ENCODE data around the gene CHSY3. TPM values are rescaled to one million over a fixed set of nuclear protein-coding genes. Genes with fewer than 3 reads are reported as not detected.

The CHSY3 gene
- total RNA-seq, 5 donors from 2014 or later (not counting 1 experiment from before 2014, with no cell fraction given): not detected

DNA sequence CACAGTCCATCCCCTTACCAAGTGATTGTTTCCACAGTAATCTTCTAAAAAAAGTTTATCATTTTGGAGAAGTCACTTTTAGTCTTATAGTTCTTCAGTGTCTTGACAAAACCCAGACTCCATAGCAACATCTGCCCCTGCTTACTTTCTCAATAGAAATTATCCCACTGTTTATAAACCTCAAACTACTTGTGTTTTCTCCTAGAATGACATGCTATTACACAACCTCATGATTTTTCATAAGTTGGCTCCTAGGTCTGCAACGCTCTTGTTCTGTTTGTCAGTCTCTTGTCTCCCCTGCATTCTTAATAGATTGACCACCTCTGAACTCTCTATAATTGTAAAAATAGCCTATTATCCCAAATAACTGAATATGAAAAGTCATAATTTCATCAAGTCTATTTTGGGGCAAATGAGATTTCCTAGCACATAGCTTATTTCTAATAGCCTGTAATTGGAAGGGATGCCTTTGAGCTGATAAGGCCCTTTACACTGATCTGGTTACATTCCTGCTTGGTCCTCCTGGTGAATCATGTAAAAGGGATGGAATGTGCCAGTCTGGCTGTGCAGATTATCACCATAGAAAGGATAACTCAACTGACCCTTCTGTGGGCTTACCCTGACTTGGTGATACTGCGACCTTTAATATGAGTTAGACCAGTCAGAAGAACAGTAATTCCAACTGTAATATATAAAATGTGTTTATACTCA is 69.6 kb downstream of the CHSY3 start:
- WGBS (ENCODE audit: insufficient coverage): no CpG with 5 or more reads among the region's 2 CpGs
- CTCF ChIA-PET: no interaction called here
- Histone ChIP-seq H3K36me3 (ENCODE audit: control insufficient read depth in 2 of 2, extremely low read depth in 1 of 2, insufficient read depth in 1 of 2, low read length in 1 of 2) (no peaks in the 10 kb centered on the region), H3K27ac (ENCODE audit: low read length) (no peak overlapping the region), H3K4me1 (ENCODE audit: control insufficient read depth in 1 of 2, extremely low read depth in 1 of 2, insufficient read depth in 2 of 2, low read length in 2 of 2) (no peaks in the 10 kb centered on the region), H3K4me3 (ENCODE audit: control insufficient read depth in 1 of 2, extremely low read depth in 1 of 2, low read length in 1 of 2) (no peak overlapping the region), H3K27me3 (replicated peaks in 1 of 2; ENCODE audit: control insufficient read depth in 2 of 2, extremely low read depth in 1 of 2, insufficient read depth in 2 of 2, low read length in 1 of 2) (no peaks in the 10 kb centered on the region), H3K9me3 (no peaks in the 10 kb centered on the region)
- Mint-ChIP-seq H3K9me3 (no peaks in the 10 kb centered on the region), H3K4me3 (no peak overlapping the region), H3K4me1 (no peaks in the 10 kb centered on the region), H3K27me3 (no peaks in the 10 kb centered on the region), H3K27ac (no peak overlapping the region), H3K36me3 (no peaks in the 10 kb centered on the region)
- DNase-seq: no peak
- POLR2A ChIA-PET: no interaction called here
- no peak for ATAC-seq (replicated peaks in 1 of 4)

DNA sequence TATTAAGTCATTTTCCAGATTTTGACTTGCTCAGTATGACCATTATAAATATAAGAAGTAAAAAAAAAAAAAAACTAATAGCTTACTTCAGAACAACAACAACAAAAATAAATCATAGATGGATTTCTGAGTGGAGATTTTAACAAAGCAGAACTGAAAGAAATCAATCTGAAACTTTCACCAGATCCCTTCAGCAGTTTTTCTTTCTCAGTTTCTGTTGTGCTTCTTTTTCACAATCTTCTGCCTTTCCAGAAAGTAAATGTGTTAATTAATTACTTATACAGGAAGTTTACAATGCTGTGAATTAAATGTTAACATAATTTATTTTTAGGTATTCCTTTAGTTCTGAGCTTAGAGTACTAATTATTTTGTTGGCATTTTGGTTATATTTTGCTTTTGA is 73.5 kb downstream of the CHSY3 start:
- ChIA-PET CTCF (no interaction called here), POLR2A (interaction anchor here in 1 of 2 donors (0.6 to 0.7 kb wide), 2 partner anchors 51 to 258 kb away, joined by 3 read pairs; no protein-coding TSS in a partner anchor)
- Histone ChIP-seq H3K27me3 (replicated peaks in 1 of 2; ENCODE audit: control insufficient read depth in 2 of 2, extremely low read depth in 1 of 2, insufficient read depth in 2 of 2, low read length in 1 of 2) (no peaks in the 10 kb centered on the region), H3K36me3 (ENCODE audit: control insufficient read depth in 2 of 2, extremely low read depth in 1 of 2, insufficient read depth in 1 of 2, low read length in 1 of 2) (no peaks in the 10 kb centered on the region), H3K9me3 (no peaks in the 10 kb centered on the region), H3K4me3 (ENCODE audit: control insufficient read depth in 1 of 2, extremely low read depth in 1 of 2, low read length in 1 of 2) (no peak overlapping the region), H3K4me1 (ENCODE audit: control insufficient read depth in 1 of 2, extremely low read depth in 1 of 2, insufficient read depth in 2 of 2, low read length in 2 of 2) (no peaks in the 10 kb centered on the region), H3K27ac (ENCODE audit: low read length) (no peak overlapping the region)
- no peak for ATAC-seq (replicated peaks in 1 of 4)
- H3K4me3 Mint-ChIP-seq: no peak overlapping the region
- no peaks in the 10 kb centered on the region for H3K36me3 Mint-ChIP-seq
- no peaks in the 10 kb centered on the region for H3K27me3 Mint-ChIP-seq
- H3K4me1 Mint-ChIP-seq: no peaks in the 10 kb centered on the region
- peaks cover 0 to 3% (median 0%) of the 10 kb centered on the region in 3 donors for H3K9me3 Mint-ChIP-seq
- DNase-seq: no peak
- no peak overlapping the region for H3K27ac Mint-ChIP-seq

DNA sequence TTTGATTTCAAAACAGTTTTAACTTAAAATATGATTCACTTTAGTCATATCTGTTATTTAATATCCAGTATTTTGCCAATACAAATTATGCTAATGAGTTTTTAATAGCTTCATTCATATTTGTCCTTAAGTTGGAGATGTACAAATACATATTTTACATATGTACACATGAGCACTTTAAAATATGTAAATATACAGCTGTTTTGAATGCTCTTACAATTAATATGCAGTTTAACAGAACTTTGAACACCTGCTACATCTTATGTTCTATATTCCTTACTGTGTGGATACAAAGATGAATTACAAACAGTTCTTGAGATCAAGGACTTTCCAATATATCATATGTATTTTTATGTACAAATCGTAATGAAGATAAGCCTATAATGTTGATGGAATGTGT is 74.0 kb downstream of the CHSY3 start:
- Histone ChIP-seq H3K27ac (ENCODE audit: low read length) (no peak overlapping the region), H3K27me3 (replicated peaks in 1 of 2; ENCODE audit: control insufficient read depth in 2 of 2, extremely low read depth in 1 of 2, insufficient read depth in 2 of 2, low read length in 1 of 2) (no peaks in the 10 kb centered on the region), H3K36me3 (ENCODE audit: control insufficient read depth in 2 of 2, extremely low read depth in 1 of 2, insufficient read depth in 1 of 2, low read length in 1 of 2) (no peaks in the 10 kb centered on the region), H3K4me1 (ENCODE audit: control insufficient read depth in 1 of 2, extremely low read depth in 1 of 2, insufficient read depth in 2 of 2, low read length in 2 of 2) (no peaks in the 10 kb centered on the region), H3K4me3 (ENCODE audit: control insufficient read depth in 1 of 2, extremely low read depth in 1 of 2, low read length in 1 of 2) (no peak overlapping the region), H3K9me3 (no peaks in the 10 kb centered on the region)
- Mint-ChIP-seq H3K36me3 (no peaks in the 10 kb centered on the region), H3K27ac (no peak overlapping the region), H3K27me3 (no peaks in the 10 kb centered on the region), H3K4me1 (no peaks in the 10 kb centered on the region), H3K9me3 (peaks cover 0 to 3% (median 0%) of the 10 kb centered on the region in 3 donors), H3K4me3 (no peak overlapping the region)
- POLR2A ChIA-PET: interaction anchor here in 1 of 2 donors (0.5 to 0.7 kb wide), 3 partner anchors 51 to 764 kb away, joined by 3 to 5 read pairs (median 3); no protein-coding TSS in a partner anchor
- ATAC-seq (replicated peaks in 1 of 4) (no peak), DNase-seq (no peak)
- WGBS (ENCODE audit: insufficient coverage): no CpG with 5 or more reads among the region's 1 CpG
- CTCF ChIA-PET: no interaction called here

DNA sequence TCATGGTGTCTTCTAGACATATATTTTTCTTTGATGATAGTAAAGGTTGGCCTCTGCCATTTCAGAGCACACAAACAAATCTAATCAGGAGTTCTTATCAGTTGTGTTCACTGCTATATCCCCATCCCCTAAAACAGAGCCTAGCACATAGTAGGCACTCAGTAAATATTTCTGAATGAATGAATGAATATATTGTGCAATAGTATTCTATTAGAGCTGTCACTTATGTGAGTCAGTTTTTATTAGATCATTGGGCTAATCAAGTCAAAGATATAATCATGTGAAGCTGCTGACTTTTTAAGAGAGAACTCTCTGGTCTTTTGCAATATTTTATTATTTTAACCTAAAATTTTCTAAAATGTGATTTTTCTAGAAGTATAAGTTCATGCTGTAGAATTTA is 84.2 kb downstream of the CHSY3 start:
- ATAC-seq (replicated peaks in 1 of 4) (no peak), DNase-seq (no peak)
- POLR2A ChIA-PET: no interaction called here
- Histone ChIP-seq H3K36me3 (ENCODE audit: control insufficient read depth in 2 of 2, extremely low read depth in 1 of 2, insufficient read depth in 1 of 2, low read length in 1 of 2) (no peaks in the 10 kb centered on the region), H3K9me3 (peaks cover 3% of the 10 kb centered on the region), H3K27me3 (replicated peaks in 1 of 2; ENCODE audit: control insufficient read depth in 2 of 2, extremely low read depth in 1 of 2, insufficient read depth in 2 of 2, low read length in 1 of 2) (no peaks in the 10 kb centered on the region), H3K4me3 (ENCODE audit: control insufficient read depth in 1 of 2, extremely low read depth in 1 of 2, low read length in 1 of 2) (no peak overlapping the region), H3K27ac (ENCODE audit: low read length) (no peak overlapping the region), H3K4me1 (ENCODE audit: control insufficient read depth in 1 of 2, extremely low read depth in 1 of 2, insufficient read depth in 2 of 2, low read length in 2 of 2) (no peaks in the 10 kb centered on the region)
- no peak overlapping the region for H3K4me3 Mint-ChIP-seq
- peaks cover 13 to 27% (median 21%) of the 10 kb centered on the region in 3 donors for H3K9me3 Mint-ChIP-seq
- no peaks in the 10 kb centered on the region for H3K27me3 Mint-ChIP-seq
- no peak overlapping the region for H3K27ac Mint-ChIP-seq
- no peaks in the 10 kb centered on the region for H3K36me3 Mint-ChIP-seq
- CTCF ChIA-PET: no interaction called here
- no peaks in the 10 kb centered on the region for H3K4me1 Mint-ChIP-seq

DNA sequence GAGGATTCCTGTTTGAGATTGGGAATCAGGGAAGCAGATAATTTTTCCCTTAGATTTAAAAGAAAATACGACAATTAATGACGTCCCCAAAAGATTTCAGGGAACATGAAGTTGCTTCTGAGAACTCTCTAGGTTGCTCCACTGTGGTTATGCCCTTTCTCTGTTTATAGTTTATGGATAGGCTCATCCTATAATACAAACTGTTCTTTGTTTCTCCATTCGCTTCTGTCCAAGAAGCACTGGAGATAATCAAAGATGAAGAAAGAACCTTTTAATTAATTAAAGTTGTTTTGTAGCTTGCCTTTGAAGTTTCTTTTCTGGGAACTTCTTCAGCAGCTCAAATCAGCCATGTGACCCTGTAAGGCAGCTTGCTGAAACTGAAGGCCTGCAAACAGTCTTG is 87.5 kb downstream of the CHSY3 start:
- no CpG with 5 or more reads among the region's 3 CpGs for WGBS (ENCODE audit: insufficient coverage)
- no peak overlapping the region for H3K4me3 ChIP-seq (ENCODE audit: control insufficient read depth in 1 of 2, extremely low read depth in 1 of 2, low read length in 1 of 2)
- no peaks in the 10 kb centered on the region for H3K27me3 Mint-ChIP-seq
- H3K36me3 ChIP-seq (ENCODE audit: control insufficient read depth in 2 of 2, extremely low read depth in 1 of 2, insufficient read depth in 1 of 2, low read length in 1 of 2): no peaks in the 10 kb centered on the region
- H3K9me3 ChIP-seq: no peaks in the 10 kb centered on the region
- ATAC-seq (replicated peaks in 1 of 4) (no peak), DNase-seq (no peak)
- ChIA-PET POLR2A (interaction anchor here in 1 of 2 donors (0.6 kb wide), 1 partner anchor 697 kb away, joined by 13 read pairs; no protein-coding TSS in a partner anchor), CTCF (no interaction called here)
- no peak overlapping the region for H3K4me3 Mint-ChIP-seq
- H3K27ac Mint-ChIP-seq: no peak overlapping the region
- no peak overlapping the region for H3K27ac ChIP-seq (ENCODE audit: low read length)
- peaks cover 0 to 13% (median 5%) of the 10 kb centered on the region in 3 donors for H3K9me3 Mint-ChIP-seq
- no peaks in the 10 kb centered on the region for H3K27me3 ChIP-seq (replicated peaks in 1 of 2; ENCODE audit: control insufficient read depth in 2 of 2, extremely low read depth in 1 of 2, insufficient read depth in 2 of 2, low read length in 1 of 2)
- H3K4me1 ChIP-seq (ENCODE audit: control insufficient read depth in 1 of 2, extremely low read depth in 1 of 2, insufficient read depth in 2 of 2, low read length in 2 of 2): no peaks in the 10 kb centered on the region
- no peaks in the 10 kb centered on the region for H3K36me3 Mint-ChIP-seq
- no peaks in the 10 kb centered on the region for H3K4me1 Mint-ChIP-seq

DNA sequence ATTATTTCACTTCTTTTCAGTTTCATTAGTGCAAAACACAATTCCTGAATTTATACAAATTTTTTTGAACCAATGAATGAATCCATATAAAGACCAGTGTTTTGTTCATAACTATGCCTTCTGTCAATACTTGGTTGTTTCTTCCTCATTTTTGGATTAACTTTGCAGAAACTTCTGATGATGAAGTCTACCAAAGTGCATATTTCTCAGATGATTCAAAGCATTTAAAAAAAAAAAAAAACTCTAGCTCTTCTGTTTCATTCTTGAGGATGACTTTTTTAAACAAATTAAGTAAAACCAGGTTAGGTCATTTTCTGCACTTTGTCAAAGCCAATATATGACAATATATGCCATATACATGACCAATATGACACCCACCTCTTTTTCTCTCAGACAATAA is 92.6 kb downstream of the CHSY3 start:
- Histone ChIP-seq H3K4me3 (ENCODE audit: control insufficient read depth in 1 of 2, extremely low read depth in 1 of 2, low read length in 1 of 2) (no peak overlapping the region), H3K36me3 (ENCODE audit: control insufficient read depth in 2 of 2, extremely low read depth in 1 of 2, insufficient read depth in 1 of 2, low read length in 1 of 2) (no peaks in the 10 kb centered on the region), H3K27ac (ENCODE audit: low read length) (no peak overlapping the region), H3K4me1 (ENCODE audit: control insufficient read depth in 1 of 2, extremely low read depth in 1 of 2, insufficient read depth in 2 of 2, low read length in 2 of 2) (no peaks in the 10 kb centered on the region), H3K9me3 (no peaks in the 10 kb centered on the region), H3K27me3 (replicated peaks in 1 of 2; ENCODE audit: control insufficient read depth in 2 of 2, extremely low read depth in 1 of 2, insufficient read depth in 2 of 2, low read length in 1 of 2) (no peaks in the 10 kb centered on the region)
- DNase-seq (no peak), ATAC-seq (replicated peaks in 1 of 4) (no peak)
- Mint-ChIP-seq H3K4me3 (no peak overlapping the region), H3K9me3 (peaks cover 0 to 7% (median 0%) of the 10 kb centered on the region in 3 donors), H3K4me1 (no peaks in the 10 kb centered on the region), H3K36me3 (no peaks in the 10 kb centered on the region), H3K27ac (no peak overlapping the region), H3K27me3 (peaks cover 0 to 2% of the 10 kb centered on the region in 2 donors)
- ChIA-PET CTCF (no interaction called here), POLR2A (no interaction called here)

DNA sequence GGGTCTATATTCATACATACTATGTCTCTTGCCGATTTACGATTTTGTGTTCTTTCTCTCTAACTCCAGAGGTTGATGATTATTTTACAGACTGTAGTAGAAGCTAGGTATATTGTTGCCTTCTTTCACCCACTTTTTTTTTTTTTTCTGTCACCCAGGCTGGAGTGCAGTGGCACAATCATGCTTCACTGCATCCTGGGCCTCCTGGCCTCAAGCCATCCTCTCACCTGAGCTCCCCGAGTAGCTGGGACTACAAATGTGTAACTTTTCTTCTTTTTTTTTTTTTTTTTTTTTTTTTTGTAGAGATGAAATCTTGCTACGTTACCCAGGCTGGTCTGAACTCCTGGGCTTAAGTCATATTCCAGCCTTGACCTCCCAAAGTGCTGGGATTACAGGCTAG is 96.2 kb downstream of the CHSY3 start:
- WGBS (ENCODE audit: insufficient coverage): no CpG with 5 or more reads among the region's 4 CpGs
- POLR2A ChIA-PET: no interaction called here
- H3K4me1 Mint-ChIP-seq: no peaks in the 10 kb centered on the region

More for the DNA sequence above, 96.2 kb downstream of the CHSY3 start:
- no peaks in the 10 kb centered on the region for H3K36me3 Mint-ChIP-seq
- no peaks in the 10 kb centered on the region for H3K9me3 ChIP-seq
- peaks cover 0 to 2% of the 10 kb centered on the region in 2 donors for H3K27me3 Mint-ChIP-seq
- H3K27me3 ChIP-seq (replicated peaks in 1 of 2; ENCODE audit: control insufficient read depth in 2 of 2, extremely low read depth in 1 of 2, insufficient read depth in 2 of 2, low read length in 1 of 2): no peaks in the 10 kb centered on the region
- H3K9me3 Mint-ChIP-seq: no peaks in the 10 kb centered on the region
- ATAC-seq (replicated peaks in 1 of 4) (no peak), DNase-seq (no peak)
- no peaks in the 10 kb centered on the region for H3K4me1 ChIP-seq (ENCODE audit: control insufficient read depth in 1 of 2, extremely low read depth in 1 of 2, insufficient read depth in 2 of 2, low read length in 2 of 2)
- H3K4me3 ChIP-seq (ENCODE audit: control insufficient read depth in 1 of 2, extremely low read depth in 1 of 2, low read length in 1 of 2): no peak overlapping the region
- no peak overlapping the region for H3K27ac ChIP-seq (ENCODE audit: low read length)
- no peak overlapping the region for H3K4me3 Mint-ChIP-seq
- H3K36me3 ChIP-seq (ENCODE audit: control insufficient read depth in 2 of 2, extremely low read depth in 1 of 2, insufficient read depth in 1 of 2, low read length in 1 of 2): no peaks in the 10 kb centered on the region
- no peak overlapping the region for H3K27ac Mint-ChIP-seq
- CTCF ChIA-PET: interaction anchor here in 1 of 2 donors (0.7 kb wide), 1 partner anchor 608 kb away, joined by 8 read pairs; no protein-coding TSS in a partner anchor
